ENCODE data around the gene LRIG2. TPM values are rescaled to one million over a fixed set of nuclear protein-coding genes. Genes with fewer than 3 reads are reported as not detected.

Gene LRIG2
- total RNA-seq, 1 experiment from 2014 or later: 22.5 TPM

DNA sequence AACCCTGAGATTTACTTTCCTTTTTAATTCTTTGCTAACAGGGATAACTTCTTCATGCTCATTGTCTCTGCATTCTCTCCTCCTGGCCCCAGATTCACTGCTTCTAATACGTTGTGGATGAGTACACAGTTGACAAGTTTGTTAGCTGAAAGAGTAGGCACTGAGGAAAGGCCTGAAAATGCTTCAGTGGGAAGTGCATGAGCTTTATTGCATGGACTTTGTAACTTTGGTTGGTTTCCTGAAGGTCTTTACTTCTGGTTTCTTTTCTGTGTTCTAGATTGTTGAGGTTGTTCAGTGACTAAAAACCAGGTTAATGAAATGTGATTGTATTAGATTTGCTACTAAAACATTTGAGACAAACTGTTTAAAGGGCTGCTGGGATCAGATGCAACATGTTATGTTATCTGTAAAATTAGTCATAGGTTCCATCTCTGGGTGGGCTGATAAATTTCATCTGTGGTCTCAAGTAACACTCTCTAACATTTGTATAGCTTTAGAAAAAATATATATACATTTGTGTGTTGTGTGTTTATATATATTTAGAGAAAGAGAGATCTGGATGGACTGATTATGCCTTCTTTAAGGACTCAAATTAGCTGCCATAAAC lies 19.1 kb downstream of the LRIG2 start (continued):
- TF ChIP-seq ZNF263 (CRISPR knock-in tag; IDR thresholded peaks at IDR 0.05; ENCODE audit: low read depth) (no peak), ESRRA (CRISPR knock-in tag; IDR thresholded peaks at IDR 0.05; ENCODE audit: borderline replicate concordance) (no peak), NR3C1 (CRISPR knock-in tag; conservative IDR thresholded peaks at IDR 0.05; ENCODE audit: low read depth) (no peak), FOXJ3 (CRISPR knock-in tag; IDR thresholded peaks at IDR 0.05; ENCODE audit: borderline replicate concordance) (no peak), CREB1 (CRISPR knock-in tag; IDR thresholded peaks at IDR 0.05) (no peak), ZNF219 (CRISPR knock-in tag; IDR thresholded peaks at IDR 0.05; ENCODE audit: borderline replicate concordance) (no peak), JAZF1 (CRISPR knock-in tag; IDR thresholded peaks at IDR 0.05) (no peak), SMAD3 (CRISPR knock-in tag; IDR thresholded peaks at IDR 0.05; ENCODE audit: borderline replicate concordance) (no peak)
- TF ChIP-seq, protein P1, sequence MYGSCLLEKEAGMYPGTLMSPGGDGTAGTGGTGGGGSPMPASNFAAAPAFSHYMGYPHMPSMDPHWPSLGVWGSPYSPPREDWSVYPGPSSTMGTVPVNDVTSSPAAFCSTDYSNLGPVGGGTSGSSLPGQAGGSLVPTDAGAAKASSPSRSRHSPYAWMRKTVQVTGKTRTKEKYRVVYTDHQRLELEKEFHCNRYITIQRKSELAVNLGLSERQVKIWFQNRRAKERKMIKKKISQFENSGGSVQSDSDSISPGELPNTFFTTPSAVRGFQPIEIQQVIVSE (CRISPR knock-in tag; IDR thresholded peaks at IDR 0.05; ENCODE audit: borderline replicate concordance): no peak
- TF ChIP-seq, protein P2, sequence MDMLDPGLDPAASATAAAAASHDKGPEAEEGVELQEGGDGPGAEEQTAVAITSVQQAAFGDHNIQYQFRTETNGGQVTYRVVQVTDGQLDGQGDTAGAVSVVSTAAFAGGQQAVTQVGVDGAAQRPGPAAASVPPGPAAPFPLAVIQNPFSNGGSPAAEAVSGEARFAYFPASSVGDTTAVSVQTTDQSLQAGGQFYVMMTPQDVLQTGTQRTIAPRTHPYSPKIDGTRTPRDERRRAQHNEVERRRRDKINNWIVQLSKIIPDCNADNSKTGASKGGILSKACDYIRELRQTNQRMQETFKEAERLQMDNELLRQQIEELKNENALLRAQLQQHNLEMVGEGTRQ (CRISPR knock-in tag; IDR thresholded peaks at IDR 0.05): no peak
- TF ChIP-seq, protein P3, sequence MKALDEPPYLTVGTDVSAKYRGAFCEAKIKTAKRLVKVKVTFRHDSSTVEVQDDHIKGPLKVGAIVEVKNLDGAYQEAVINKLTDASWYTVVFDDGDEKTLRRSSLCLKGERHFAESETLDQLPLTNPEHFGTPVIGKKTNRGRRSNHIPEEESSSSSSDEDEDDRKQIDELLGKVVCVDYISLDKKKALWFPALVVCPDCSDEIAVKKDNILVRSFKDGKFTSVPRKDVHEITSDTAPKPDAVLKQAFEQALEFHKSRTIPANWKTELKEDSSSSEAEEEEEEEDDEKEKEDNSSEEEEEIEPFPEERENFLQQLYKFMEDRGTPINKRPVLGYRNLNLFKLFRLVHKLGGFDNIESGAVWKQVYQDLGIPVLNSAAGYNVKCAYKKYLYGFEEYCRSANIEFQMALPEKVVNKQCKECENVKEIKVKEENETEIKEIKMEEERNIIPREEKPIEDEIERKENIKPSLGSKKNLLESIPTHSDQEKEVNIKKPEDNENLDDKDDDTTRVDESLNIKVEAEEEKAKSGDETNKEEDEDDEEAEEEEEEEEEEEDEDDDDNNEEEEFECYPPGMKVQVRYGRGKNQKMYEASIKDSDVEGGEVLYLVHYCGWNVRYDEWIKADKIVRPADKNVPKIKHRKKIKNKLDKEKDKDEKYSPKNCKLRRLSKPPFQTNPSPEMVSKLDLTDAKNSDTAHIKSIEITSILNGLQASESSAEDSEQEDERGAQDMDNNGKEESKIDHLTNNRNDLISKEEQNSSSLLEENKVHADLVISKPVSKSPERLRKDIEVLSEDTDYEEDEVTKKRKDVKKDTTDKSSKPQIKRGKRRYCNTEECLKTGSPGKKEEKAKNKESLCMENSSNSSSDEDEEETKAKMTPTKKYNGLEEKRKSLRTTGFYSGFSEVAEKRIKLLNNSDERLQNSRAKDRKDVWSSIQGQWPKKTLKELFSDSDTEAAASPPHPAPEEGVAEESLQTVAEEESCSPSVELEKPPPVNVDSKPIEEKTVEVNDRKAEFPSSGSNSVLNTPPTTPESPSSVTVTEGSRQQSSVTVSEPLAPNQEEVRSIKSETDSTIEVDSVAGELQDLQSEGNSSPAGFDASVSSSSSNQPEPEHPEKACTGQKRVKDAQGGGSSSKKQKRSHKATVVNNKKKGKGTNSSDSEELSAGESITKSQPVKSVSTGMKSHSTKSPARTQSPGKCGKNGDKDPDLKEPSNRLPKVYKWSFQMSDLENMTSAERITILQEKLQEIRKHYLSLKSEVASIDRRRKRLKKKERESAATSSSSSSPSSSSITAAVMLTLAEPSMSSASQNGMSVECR (CRISPR knock-in tag; IDR thresholded peaks at IDR 0.05; ENCODE audit: borderline replicate concordance): no peak

DNA sequence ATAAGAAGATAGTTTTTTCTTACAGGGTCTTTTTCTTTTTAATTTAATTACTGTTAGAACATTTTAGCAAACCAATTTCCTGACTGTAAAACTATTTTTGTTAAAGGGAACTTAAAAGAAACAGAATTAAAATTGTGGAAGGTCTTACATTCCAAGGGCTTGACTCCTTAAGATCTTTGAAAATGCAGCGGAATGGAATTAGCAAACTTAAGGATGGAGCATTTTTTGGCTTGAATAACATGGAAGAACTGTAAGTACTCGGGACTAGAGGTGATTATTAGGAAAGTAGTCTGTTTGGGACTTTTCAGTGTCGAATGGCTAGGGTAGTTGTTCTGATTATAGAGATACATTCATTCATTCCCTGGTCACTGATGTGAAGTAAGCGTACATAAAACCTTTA lies 21.5 kb downstream of the LRIG2 start:
- Mint-ChIP-seq H3K27ac (no peak overlapping the region), H3K4me1 (no peaks in the 10 kb centered on the region), H3K4me3 (no peak overlapping the region), H3K27me3 (ENCODE audit: low read depth) (no peaks in the 10 kb centered on the region), H3K36me3 (peaks cover 55% of the 10 kb centered on the region), H3K9me3 (no peaks in the 10 kb centered on the region)
- ChIA-PET CTCF (interaction anchor here (1.2 kb wide), 1 partner anchor 22 kb away, joined by 3 read pairs; the partner anchor contains the start of gene LRIG2), POLR2A (no interaction called here)
- ATAC-seq (no peak), DNase-seq (ENCODE audit: low spot score) (no peak)
- TF ChIP-seq, protein P4, sequence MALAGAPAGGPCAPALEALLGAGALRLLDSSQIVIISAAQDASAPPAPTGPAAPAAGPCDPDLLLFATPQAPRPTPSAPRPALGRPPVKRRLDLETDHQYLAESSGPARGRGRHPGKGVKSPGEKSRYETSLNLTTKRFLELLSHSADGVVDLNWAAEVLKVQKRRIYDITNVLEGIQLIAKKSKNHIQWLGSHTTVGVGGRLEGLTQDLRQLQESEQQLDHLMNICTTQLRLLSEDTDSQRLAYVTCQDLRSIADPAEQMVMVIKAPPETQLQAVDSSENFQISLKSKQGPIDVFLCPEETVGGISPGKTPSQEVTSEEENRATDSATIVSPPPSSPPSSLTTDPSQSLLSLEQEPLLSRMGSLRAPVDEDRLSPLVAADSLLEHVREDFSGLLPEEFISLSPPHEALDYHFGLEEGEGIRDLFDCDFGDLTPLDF (CRISPR knock-in tag; IDR thresholded peaks at IDR 0.05): no peak
- TF ChIP-seq ZBTB21 (CRISPR knock-in tag; IDR thresholded peaks at IDR 0.05; ENCODE audit: borderline replicate concordance): no peak
- no peak for TF ChIP-seq RORB (CRISPR knock-in tag; IDR thresholded peaks at IDR 0.05)
- no peak for TF ChIP-seq ZNF121 (CRISPR knock-in tag; IDR thresholded peaks at IDR 0.05)
- TF ChIP-seq CREM (CRISPR knock-in tag; IDR thresholded peaks at IDR 0.05): no peak
- no peak for TF ChIP-seq MYBL2 (CRISPR knock-in tag; IDR thresholded peaks at IDR 0.05)
- TF ChIP-seq, protein P5, sequence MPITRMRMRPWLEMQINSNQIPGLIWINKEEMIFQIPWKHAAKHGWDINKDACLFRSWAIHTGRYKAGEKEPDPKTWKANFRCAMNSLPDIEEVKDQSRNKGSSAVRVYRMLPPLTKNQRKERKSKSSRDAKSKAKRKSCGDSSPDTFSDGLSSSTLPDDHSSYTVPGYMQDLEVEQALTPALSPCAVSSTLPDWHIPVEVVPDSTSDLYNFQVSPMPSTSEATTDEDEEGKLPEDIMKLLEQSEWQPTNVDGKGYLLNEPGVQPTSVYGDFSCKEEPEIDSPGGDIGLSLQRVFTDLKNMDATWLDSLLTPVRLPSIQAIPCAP (CRISPR knock-in tag; IDR thresholded peaks at IDR 0.05): no peak
- no peak for TF ChIP-seq CREB1 (CRISPR knock-in tag; IDR thresholded peaks at IDR 0.05)
- no peak for TF ChIP-seq GRHL2 (CRISPR knock-in tag; IDR thresholded peaks at IDR 0.05; ENCODE audit: insufficient replicate concordance, severe bottlenecking)
- no peak for TF ChIP-seq TEAD1 (CRISPR knock-in tag; IDR thresholded peaks at IDR 0.05)
- TF ChIP-seq FOXJ3 (CRISPR knock-in tag; IDR thresholded peaks at IDR 0.05; ENCODE audit: borderline replicate concordance): no peak
- TF ChIP-seq, protein P6, sequence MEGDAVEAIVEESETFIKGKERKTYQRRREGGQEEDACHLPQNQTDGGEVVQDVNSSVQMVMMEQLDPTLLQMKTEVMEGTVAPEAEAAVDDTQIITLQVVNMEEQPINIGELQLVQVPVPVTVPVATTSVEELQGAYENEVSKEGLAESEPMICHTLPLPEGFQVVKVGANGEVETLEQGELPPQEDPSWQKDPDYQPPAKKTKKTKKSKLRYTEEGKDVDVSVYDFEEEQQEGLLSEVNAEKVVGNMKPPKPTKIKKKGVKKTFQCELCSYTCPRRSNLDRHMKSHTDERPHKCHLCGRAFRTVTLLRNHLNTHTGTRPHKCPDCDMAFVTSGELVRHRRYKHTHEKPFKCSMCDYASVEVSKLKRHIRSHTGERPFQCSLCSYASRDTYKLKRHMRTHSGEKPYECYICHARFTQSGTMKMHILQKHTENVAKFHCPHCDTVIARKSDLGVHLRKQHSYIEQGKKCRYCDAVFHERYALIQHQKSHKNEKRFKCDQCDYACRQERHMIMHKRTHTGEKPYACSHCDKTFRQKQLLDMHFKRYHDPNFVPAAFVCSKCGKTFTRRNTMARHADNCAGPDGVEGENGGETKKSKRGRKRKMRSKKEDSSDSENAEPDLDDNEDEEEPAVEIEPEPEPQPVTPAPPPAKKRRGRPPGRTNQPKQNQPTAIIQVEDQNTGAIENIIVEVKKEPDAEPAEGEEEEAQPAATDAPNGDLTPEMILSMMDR (IDR thresholded peaks at IDR 0.05): no peak

All from WTC11 (cell line).